SK-N-MC (cell line): ENCODE measurements around the gene GPN2.
A peak's percentile ranks its signal among the peaks of the same experiment; 100 is the strongest.
"Not testable (repeated sequence)": the region's sequence is repeated elsewhere in the genome, so short reads cannot be mapped to it uniquely, and the experiment has no call there.

Source experiments
- DNase-seq: peaks from one replicate; pipeline ENCODE4 v3.0.0-alpha.2; 2011; ENCODE audit warnings: low read depth, low spot score
- H3K27ac ChIP-seq: fragments of 200-600 bp; sonication (generic); 2 replicates; pipeline ENCODE4 v1.5.1; 2016; ENCODE audit warnings: mixed run types
- H3K36me3 ChIP-seq: fragments of 200-600 bp; sonication (generic); 2 replicates; pipeline ENCODE4 v1.6.1; 2017; ENCODE audit warnings: antibody characterized with exemption, low read length, mixed read lengths; ENCODE audit not compliant: insufficient read depth
- H3K4me3 ChIP-seq: fragments of 200-600 bp; sonication (generic); 2 replicates; pipeline ENCODE4 v1.5.1; 2016
- H3K9ac ChIP-seq: fragments of 200-600 bp; sonication (generic); 2 replicates; pipeline ENCODE4 v1.8.0; 2017; ENCODE audit warnings: mixed run types, mixed read lengths; ENCODE audit not compliant: insufficient read length
- H3K9me3 ChIP-seq: fragments of 200-600 bp; sonication (generic); 2 replicates; pipeline ENCODE4 v1.6.1; 2017; ENCODE audit warnings: low read depth, mild to moderate bottlenecking, antibody characterized with exemption, low read length, moderate library complexity, mixed read lengths
- EZH2 ChIP-seq: fragments of 200-600 bp; sonication (generic); IDR thresholded peaks from one replicate; pipeline ENCODE4 v1.6.1; 2017; ENCODE audit warnings: antibody characterized with exemption
- FOXP2 ChIP-seq: optimal IDR thresholded peaks from 2 replicates; pipeline ENCODE3; 2011; ENCODE audit warnings: mild to moderate bottlenecking, moderate library complexity; ENCODE audit not compliant: insufficient read depth; ENCODE audit errors: extremely low read length, control extremely low read depth
- POLR2AphosphoS5 ChIP-seq: IDR thresholded peaks from 2 replicates; pipeline ENCODE4 v1.6.1; 2012; ENCODE audit warnings: mild to moderate bottlenecking, low read depth, low read length, borderline replicate concordance

Gene GPN2

GRCh38 chr1:26888231-26888630 is 1.9 kb downstream of the GPN2 start:
- Histone ChIP-seq H3K36me3 (peaks cover 51% of the 10 kb centered on the region), H3K9me3 (no peaks in the 10 kb centered on the region), H3K9ac (peak overlapping the region; percentile 33), H3K27ac (no peak overlapping the region), H3K4me3 (no peak overlapping the region)
- no peak for DNase-seq
- TF ChIP-seq FOXP2 (no peak), EZH2 (no peak), POLR2AphosphoS5 (no peak)

GRCh38 chr1:26887125-26887524 is 3.0 kb downstream of the GPN2 start:
- Histone ChIP-seq H3K9ac (no peak overlapping the region), H3K9me3 (no peaks in the 10 kb centered on the region), H3K36me3 (peaks cover 51% of the 10 kb centered on the region), H3K4me3 (no peak overlapping the region), H3K27ac (no peak overlapping the region)
- TF ChIP-seq FOXP2 = no peak
- no peak for TF ChIP-seq POLR2AphosphoS5
- no peak for TF ChIP-seq EZH2
- no peak for DNase-seq

DNA sequence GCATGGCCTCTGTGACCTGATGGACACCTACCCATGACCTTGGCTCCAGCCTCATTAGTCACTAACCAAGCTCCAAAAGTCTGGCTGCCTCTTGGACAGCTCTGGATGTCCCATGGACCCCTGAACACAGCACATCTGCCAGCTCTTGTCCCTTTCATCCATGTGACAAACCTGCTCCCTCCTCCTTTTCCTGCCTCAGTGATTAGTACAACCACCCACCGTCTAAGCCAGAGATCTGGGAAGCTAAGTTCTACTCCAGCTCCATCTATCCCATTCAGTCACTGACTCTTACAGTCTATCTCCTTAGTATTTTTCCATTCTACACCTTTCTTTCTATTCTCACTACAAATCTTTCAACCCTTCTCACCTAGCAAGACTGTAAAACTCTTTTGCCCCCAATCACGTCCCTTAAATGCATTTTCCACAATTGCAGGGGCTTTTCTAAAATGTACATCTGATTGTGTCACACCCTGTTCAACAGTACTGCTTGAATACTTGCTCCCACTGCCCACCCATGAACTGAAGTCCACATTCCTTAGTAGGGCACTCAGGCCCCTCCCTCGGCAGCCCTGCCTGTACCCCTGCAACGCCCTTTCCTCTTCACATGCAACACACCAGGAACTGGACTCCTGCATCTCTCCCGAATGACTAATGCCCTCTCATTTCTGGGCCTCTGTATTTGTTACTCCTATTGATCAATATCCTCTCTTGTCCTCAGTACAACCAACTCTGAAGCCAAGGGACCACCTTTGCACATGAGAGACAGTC is 7.2 kb downstream of the GPN2 start:
- no peak for TF ChIP-seq EZH2
- TF ChIP-seq FOXP2 = no peak
- no peak for TF ChIP-seq POLR2AphosphoS5

GRCh38 chr1:26881611-26882010 is 8.5 kb downstream of the GPN2 start:
- H3K4me3 ChIP-seq, H3K27ac ChIP-seq, H3K9ac ChIP-seq, DNase-seq, H3K9me3 ChIP-seq: not testable (repeated sequence)
- H3K36me3 ChIP-seq = peaks cover 55% of the 10 kb centered on the region; the same call in 1 of the 2 replicates

More for the DNA sequence above, 7.2 kb downstream of the GPN2 start:
- Histone ChIP-seq H3K9ac (no peak overlapping the region), H3K27ac (no peak overlapping the region), H3K4me3 (no peak overlapping the region), H3K36me3 (peaks cover 56% of the 10 kb centered on the region), H3K9me3 (no peaks in the 10 kb centered on the region)
- DNase-seq = no peak

DNA sequence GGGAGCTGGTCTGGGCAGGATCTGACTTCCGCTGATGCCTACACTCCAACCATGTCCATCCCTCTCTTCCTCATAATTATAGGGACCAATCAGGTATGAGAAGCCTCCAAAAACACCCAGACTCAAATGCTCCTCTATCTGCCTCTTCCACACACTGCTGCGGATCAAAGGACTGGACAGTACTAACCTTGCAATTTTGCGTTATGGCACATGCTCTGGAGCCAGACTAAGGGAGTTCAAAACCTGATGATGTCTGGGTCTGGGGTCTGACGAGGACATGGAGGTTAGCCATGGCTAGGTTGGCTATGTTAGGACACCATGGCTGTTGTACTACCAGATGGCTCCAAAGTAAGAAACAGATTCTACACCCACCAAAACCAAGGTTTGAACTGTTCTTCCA is 10.3 kb downstream of the GPN2 start:
- Histone ChIP-seq H3K9ac (no peak overlapping the region), H3K9me3 (no peaks in the 10 kb centered on the region), H3K4me3 (no peak overlapping the region), H3K27ac (no peak overlapping the region), H3K36me3 (peaks cover 46% of the 10 kb centered on the region; the same call in 1 of the 2 replicates)
- TF ChIP-seq POLR2AphosphoS5 (no peak), FOXP2 (no peak), EZH2 (no peak)
- no peak for DNase-seq

DNA sequence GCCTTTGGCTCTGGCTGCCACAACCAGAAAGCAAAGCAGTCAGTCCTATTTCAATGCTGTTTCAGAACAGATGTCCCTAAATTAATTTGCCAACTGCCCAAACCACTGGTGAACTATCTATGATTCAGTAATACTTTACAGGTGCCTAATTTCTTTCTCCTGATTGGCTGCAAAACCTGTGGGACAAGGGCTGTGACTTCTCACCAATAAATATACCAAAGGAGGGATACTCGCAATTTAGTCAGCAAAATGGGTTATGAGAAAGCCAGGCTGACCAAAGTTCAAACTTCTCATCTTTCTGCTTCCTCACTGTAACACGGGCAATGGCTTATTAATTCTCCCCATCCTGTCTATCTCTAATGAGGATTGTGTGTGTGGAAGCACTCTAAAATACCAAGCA is 12.8 kb downstream of the GPN2 start:
- TF ChIP-seq FOXP2 (no peak), POLR2AphosphoS5 (no peak), EZH2 (no peak)
- Histone ChIP-seq H3K9ac (no peak overlapping the region), H3K4me3 (no peak overlapping the region), H3K36me3 (peaks cover 25% of the 10 kb centered on the region; the same call in 1 of the 2 replicates), H3K27ac (no peak overlapping the region), H3K9me3 (no peaks in the 10 kb centered on the region)
- no peak for DNase-seq

- H3K4me3 ChIP-seq = no peak overlapping the region
- no peaks in the 10 kb centered on the region for H3K9me3 ChIP-seq
- TF ChIP-seq EZH2 = no peak
- TF ChIP-seq FOXP2 = no peak
- TF ChIP-seq POLR2AphosphoS5 = no peak
- peaks cover 11% of the 10 kb centered on the region; the same call in 1 of the 2 replicates for H3K36me3 ChIP-seq
- no peak overlapping the region for H3K27ac ChIP-seq
- no peak for DNase-seq
- H3K9ac ChIP-seq = no peak overlapping the region
These were observed 15.2 kb downstream of the GPN2 start for GRCh38 chr1:26874896-26875295.

DNA sequence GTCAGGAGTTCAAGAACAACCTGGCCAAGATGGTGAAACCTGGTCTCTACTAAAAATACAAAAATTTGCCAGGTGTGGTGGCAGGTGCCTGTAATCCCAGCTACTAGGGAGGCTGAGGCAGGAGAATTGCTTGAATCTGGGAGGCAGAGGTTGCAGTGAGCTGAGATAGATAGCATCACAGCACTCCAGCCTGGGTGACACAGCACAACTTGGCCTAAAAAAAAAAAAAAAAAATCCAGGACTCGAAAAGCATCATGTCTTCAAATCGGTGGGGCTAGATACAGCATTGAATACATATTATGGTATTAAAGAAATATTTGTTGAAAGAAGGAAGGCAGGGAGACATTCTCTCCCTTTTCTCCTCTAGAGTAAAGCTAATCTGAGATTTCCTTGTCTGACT is 17.0 kb downstream of the GPN2 start:
- H3K36me3 ChIP-seq, H3K4me3 ChIP-seq, H3K27ac ChIP-seq, DNase-seq, H3K9me3 ChIP-seq, H3K9ac ChIP-seq: not testable (repeated sequence)
